ENCODE data around the gene KDM4B. TPM values are rescaled to one million over a fixed set of nuclear protein-coding genes. Genes with fewer than 3 reads are reported as not detected.

KDM4B gene
- total and polyA plus RNA-seq, 2 of the 8 experiments (the other 6 are each of a cell fraction or from before 2014, with no cell fraction given): 12.0 to 31.9 TPM

- Histone ChIP-seq H2BK12ac (ENCODE audit: low read depth, low read length) (no peak overlapping the region), H3K79me1 (ENCODE audit: low read depth, low read length) (no peaks in the 10 kb centered on the region), H3K18ac (ENCODE audit: extremely low read depth, low read length) (no peak overlapping the region), H3K9me3 (ENCODE audit: insufficient read depth in 2 of 2, low read depth in 1 of 2, low read length in 1 of 2) (peaks cover 0 to 6% of the 10 kb centered on the region in 2 experiments; a peak in 1 of 4 replicates), H3K36me3 (ENCODE audit: control insufficient read depth in 2 of 4, insufficient read depth in 4 of 4, low read length in 3 of 4) (peaks cover 0 to 2% (median 0%) of the 10 kb centered on the region in 4 experiments; a peak in 1 of 8 replicates), H2BK5ac (ENCODE audit: low read depth, low read length) (no peak overlapping the region), H3K4me2 (ENCODE audit: insufficient read depth in 1 of 2, low read depth in 2 of 2, low read length in 2 of 2) (no peak overlapping the region), H4K8ac (ENCODE audit: extremely low read depth, insufficient read depth, low read length) (no peak overlapping the region), H3K23me2 (ENCODE audit: low read depth, low read length) (no peaks in the 10 kb centered on the region), H2BK15ac (ENCODE audit: low read length) (no peak overlapping the region), H2AK5ac (ENCODE audit: low read depth, low read length) (no peak overlapping the region), H2BK120ac (replicated peaks; ENCODE audit: low read depth, low read length) (no peak overlapping the region), H4K20me1 (replicated peaks in 1 of 2; ENCODE audit: control insufficient read depth in 1 of 2, insufficient read depth in 2 of 2, low read length in 2 of 2) (no peaks in the 10 kb centered on the region), H4K91ac (replicated peaks; ENCODE audit: insufficient read length, low read length) (no peak overlapping the region), H3K4ac (replicated peaks; ENCODE audit: insufficient read length, low read depth, low read length) (no peak overlapping the region), H3K23ac (ENCODE audit: insufficient read length) (no peak overlapping the region), H2BK20ac (ENCODE audit: low read length) (no peak overlapping the region), H3K79me2 (ENCODE audit: control insufficient read depth in 1 of 2, insufficient read depth in 2 of 2, low read length in 2 of 2) (no peaks in the 10 kb centered on the region), H3K56ac (replicated peaks; ENCODE audit: insufficient read length, low read depth, low read length) (no peak overlapping the region), H3K27ac (ENCODE audit: low read depth, low read length) (no peak overlapping the region), H3K9ac (replicated peaks in 1 of 4; ENCODE audit: extremely low read depth in 1 of 4, low read depth in 3 of 4, low read length in 3 of 4) (no peak overlapping the region), H3K27me3 (replicated peaks in 1 of 4; ENCODE audit: control insufficient read depth in 3 of 4, extremely low read depth in 1 of 4, insufficient read depth in 3 of 4, low read length in 3 of 4) (no peaks in the 10 kb centered on the region), H2AFZ (ENCODE audit: low read length) (no peak overlapping the region), H3K14ac (ENCODE audit: insufficient read length) (no peak overlapping the region), H3K4me1 (replicated peaks in 1 of 4; ENCODE audit: control insufficient read depth in 3 of 4, insufficient read depth in 4 of 4, low read length in 3 of 4) (peaks cover 0 to 24% (median 15%) of the 10 kb centered on the region in 4 experiments; a peak in 6 of 7 replicates), H3K4me3 (ENCODE audit: extremely low read depth in 1 of 4, insufficient read depth in 2 of 4, low read depth in 3 of 4, low read length in 4 of 4) (no peak overlapping the region), H4K5ac (ENCODE audit: insufficient read length, low read depth, low read length) (no peak overlapping the region)
- 90% methylated on average over 20 of the region's 24 CpGs; no CpG with 5 or more reads in 1 of the 2 experiments for WGBS, 2 experiments (ENCODE audit: extremely low coverage in 1 of 2, insufficient coverage in 1 of 2, insufficient read length in 1 of 2, insufficient replicate concordance in 2 of 2, low coverage in 1 of 2, low lambda C conversion rate in 2 of 2, missing lambda C conversion rate in 1 of 2)
- FAIRE-seq: no peak
- ChIA-PET POLR2A (ENCODE audit: partially characterized antibody) (no interaction called here), CTCF (ENCODE audit: partially characterized antibody) (interaction anchor here (0.7 to 4.9 kb wide), 14 partner anchors 8 to 121 kb away, joined by 3 to 25 read pairs (median 4); no protein-coding TSS in a partner anchor)
- no peak for DNase-seq (ENCODE audit: low read depth in 1 of 2, low spot score in 2 of 2)
- TF ChIP-seq RFX5 (IDR thresholded peaks at IDR 0.05; ENCODE audit: borderline replicate concordance, low read depth, low read length): no peak
- TF ChIP-seq CHD1 (IDR thresholded peaks at IDR 0.05; ENCODE audit: low read depth, low read length): no peak
- no peak for TF ChIP-seq ASH2L (IDR thresholded peaks at IDR 0.05; ENCODE audit: low read length)
- no peak for TF ChIP-seq SP2 (IDR thresholded peaks at IDR 0.05; ENCODE audit: low read length)
- TF ChIP-seq KDM1A (IDR thresholded peaks at IDR 0.05; ENCODE audit: borderline replicate concordance, low read length): no peak
Measured at GRCh38 chr19:5152767-5153532, 184.0 kb downstream of the KDM4B start.
